ENCODE data around the gene SLC7A6OS.
A peak's percentile ranks its signal among the peaks of the same experiment; 100 is the strongest.

SLC7A6OS gene

GRCh38 chr16:68279726-68280558, 30.8 kb downstream of the SLC7A6OS start:
- DNase-seq (ENCODE audit: low read depth), result no peak

GRCh38 chr16:68276223-68276622, 34.5 kb downstream of the SLC7A6OS start:
- no peak for DNase-seq (ENCODE audit: low read depth)

- peak; percentile 37 for DNase-seq (ENCODE audit: low read depth)
Observed at GRCh38 chr16:68275611-68276191, 35.0 kb downstream of the SLC7A6OS start.

- DNase-seq (ENCODE audit: low read depth), result no peak
Observed at GRCh38 chr16:68274441-68274840, 36.3 kb downstream of the SLC7A6OS start.

- no peak for DNase-seq (ENCODE audit: low read depth)
Observed at GRCh38 chr16:68273896-68274295, 36.9 kb downstream of the SLC7A6OS start.

- DNase-seq (ENCODE audit: low read depth), result no peak
Observed at GRCh38 chr16:68273459-68273858, 37.3 kb downstream of the SLC7A6OS start.

- DNase-seq (ENCODE audit: low read depth), result peak; percentile 76
Observed at GRCh38 chr16:68272507-68273209, 38.1 kb downstream of the SLC7A6OS start.

GRCh38 chr16:68270353-68270752, 40.4 kb downstream of the SLC7A6OS start:
- no peak for DNase-seq (ENCODE audit: low read depth)

GRCh38 chr16:68269793-68270192, 41.0 kb downstream of the SLC7A6OS start:
- no peak for DNase-seq (ENCODE audit: low read depth)

GRCh38 chr16:68267612-68268405, 42.9 kb downstream of the SLC7A6OS start:
- no peak for DNase-seq (ENCODE audit: low read depth)

- peak; percentile 58 for DNase-seq (ENCODE audit: low read depth)
Observed at GRCh38 chr16:68265078-68265920, 45.4 kb downstream of the SLC7A6OS start.

GRCh38 chr16:68264128-68265077, 46.3 kb downstream of the SLC7A6OS start, which contains the start of gene SLC7A6:
SLC7A6 (plus strand) TSS chr16:68264526; CDS start chr16:68274727, 10,201 bp downstream.
- DNase-seq (ENCODE audit: low read depth), result peak; percentile 79

GRCh38 chr16:68263559-68264127, 47.1 kb downstream of the SLC7A6OS start:
- no peak for DNase-seq (ENCODE audit: low read depth)

- DNase-seq (ENCODE audit: low read depth), result no peak
Observed at GRCh38 chr16:68259007-68259825, 51.5 kb downstream of the SLC7A6OS start.

- DNase-seq (ENCODE audit: low read depth), result no peak
Observed at GRCh38 chr16:68257906-68258800, 52.6 kb downstream of the SLC7A6OS start.

GRCh38 chr16:68257251-68257905, 53.4 kb downstream of the SLC7A6OS start:
- DNase-seq (ENCODE audit: low read depth), result no peak

GRCh38 chr16:68255712-68256111, 55.0 kb downstream of the SLC7A6OS start:
- no peak for DNase-seq (ENCODE audit: low read depth)

Data from T follicular helper cell (primary cell).